HG02852 (cell line): Measurements from ENCODE around the gene RFC2.

ENCODE experiments used
- ATAC-seq: cut with Tn5 transposase; IDR thresholded peaks from one replicate; pipeline ENCODE4 v1.9.1; 2021; ENCODE audit warnings: mild to moderate bottlenecking, moderate library complexity; ENCODE audit not compliant: unreplicated experiment

Gene RFC2

GRCh38 chr7:74254129-74254857 is at the start of gene RFC2:
TSS of gene RFC2 (minus strand) at chr7:74254399. CDS start at chr7:74254383, 16 bp downstream.
- ATAC-seq = peak; percentile 87

GRCh38 chr7:74302745-74303221 is 48.6 kb upstream of the RFC2 start:
- ATAC-seq = no peak

- no peak for ATAC-seq
Observed at GRCh38 chr7:74300926-74301325, 46.7 kb upstream of the RFC2 start.

GRCh38 chr7:74299401-74299800 is 45.2 kb upstream of the RFC2 start:
- no peak for ATAC-seq

- no peak for ATAC-seq
Observed at GRCh38 chr7:74297516-74298233, 43.5 kb upstream of the RFC2 start.

GRCh38 chr7:74294191-74294998 is 40.2 kb upstream of the RFC2 start:
- ATAC-seq = no peak

GRCh38 chr7:74293577-74293908 is 39.3 kb upstream of the RFC2 start:
- ATAC-seq = no peak

GRCh38 chr7:74292757-74293576 is 38.8 kb upstream of the RFC2 start:
- no peak for ATAC-seq

GRCh38 chr7:74291535-74291934 is 37.3 kb upstream of the RFC2 start:
- no peak for ATAC-seq

- no peak for ATAC-seq
Observed at GRCh38 chr7:74290981-74291441, 36.8 kb upstream of the RFC2 start.

- ATAC-seq = no peak
Observed at GRCh38 chr7:74290553-74290950, 36.4 kb upstream of the RFC2 start.

- ATAC-seq = no peak
Observed at GRCh38 chr7:74289659-74290552, 35.7 kb upstream of the RFC2 start.

- peak; percentile 42 for ATAC-seq
Observed at GRCh38 chr7:74289018-74289658, 34.9 kb upstream of the RFC2 start, which contains the start of gene CLIP2. TSS of gene CLIP2 (plus strand) at chr7:74289407. CDS start at chr7:74317547, 28,140 bp downstream.

- no peak for ATAC-seq
Observed at GRCh38 chr7:74288034-74288881, 34.1 kb upstream of the RFC2 start.

GRCh38 chr7:74287303-74288033 is 33.3 kb upstream of the RFC2 start:
- ATAC-seq = no peak

GRCh38 chr7:74286131-74286530 is 31.9 kb upstream of the RFC2 start:
- ATAC-seq = no peak

- peak; percentile 45 for ATAC-seq
Observed at GRCh38 chr7:74284781-74285259, 30.6 kb upstream of the RFC2 start.
